HG02571 (cell line): Measurements from ENCODE around the gene DR1.
"Not testable (repeated sequence)": the region's sequence is repeated elsewhere in the genome, so short reads cannot be mapped to it uniquely, and the experiment has no call there.

Source experiments
- ATAC-seq: cut with Tn5 transposase; IDR thresholded peaks from one replicate; pipeline ENCODE4 v1.9.1; 2021; ENCODE audit warnings: mild to moderate bottlenecking, moderate library complexity; ENCODE audit not compliant: unreplicated experiment

The DR1 gene

GRCh38 chr1:93339171-93339697 lies 6.5 kb upstream of the DR1 start:
- no peak for ATAC-seq

- no peak for ATAC-seq
Observed at GRCh38 chr1:93340090-93340489, 5.6 kb upstream of the DR1 start.

GRCh38 chr1:93344484-93344883 lies 1.2 kb upstream of the DR1 start:
- ATAC-seq: no peak

- ATAC-seq: peak; percentile 1
Observed at GRCh38 chr1:93344886-93345632, 648 bp upstream of the DR1 start.

- peak; percentile 27 for ATAC-seq
Observed at GRCh38 chr1:93346421-93346993, 800 bp downstream of the DR1 start.

GRCh38 chr1:93347334-93347899 lies 1.7 kb downstream of the DR1 start:
- no peak for ATAC-seq

- no peak for ATAC-seq
Observed at GRCh38 chr1:93348104-93348728, 2.5 kb downstream of the DR1 start.

- no peak for ATAC-seq
Observed at GRCh38 chr1:93349231-93350135, 3.8 kb downstream of the DR1 start.

GRCh38 chr1:93350322-93350721 lies 4.6 kb downstream of the DR1 start:
- no peak for ATAC-seq

GRCh38 chr1:93350875-93351274 lies 5.2 kb downstream of the DR1 start:
- no peak for ATAC-seq

- not testable (repeated sequence) for ATAC-seq
Observed at GRCh38 chr1:93351346-93351745, 5.6 kb downstream of the DR1 start.

- no peak for ATAC-seq
Observed at GRCh38 chr1:93352376-93352775, 6.7 kb downstream of the DR1 start.

GRCh38 chr1:93353286-93353685 lies 7.6 kb downstream of the DR1 start:
- ATAC-seq: no peak

GRCh38 chr1:93354749-93355148 lies 9.0 kb downstream of the DR1 start:
- no peak for ATAC-seq

GRCh38 chr1:93357242-93357641 lies 11.5 kb downstream of the DR1 start:
- no peak for ATAC-seq

GRCh38 chr1:93358293-93358692 lies 12.6 kb downstream of the DR1 start:
- no peak for ATAC-seq

GRCh38 chr1:93360111-93360510 lies 14.4 kb downstream of the DR1 start:
- no peak for ATAC-seq

- ATAC-seq: no peak
Observed at GRCh38 chr1:93362237-93362636, 16.5 kb downstream of the DR1 start.

GRCh38 chr1:93365813-93366212 lies 20.1 kb downstream of the DR1 start:
- ATAC-seq: no peak

- ATAC-seq: no peak
Observed at GRCh38 chr1:93369734-93370133, 24.0 kb downstream of the DR1 start.
